ENCODE results near the gene SQSTM1. TPM values are rescaled to one million over a fixed set of nuclear protein-coding genes. Genes with fewer than 3 reads are reported as not detected.
"Not testable (repeated sequence)": the region's sequence is repeated elsewhere in the genome, so short reads cannot be mapped to it uniquely, and the experiment has no call there.

Gene SQSTM1
- total and polyA plus RNA-seq, 2 donors (not counting 1 experiment from before 2014, with no cell fraction given), result 72.2 to 400 TPM

DNA sequence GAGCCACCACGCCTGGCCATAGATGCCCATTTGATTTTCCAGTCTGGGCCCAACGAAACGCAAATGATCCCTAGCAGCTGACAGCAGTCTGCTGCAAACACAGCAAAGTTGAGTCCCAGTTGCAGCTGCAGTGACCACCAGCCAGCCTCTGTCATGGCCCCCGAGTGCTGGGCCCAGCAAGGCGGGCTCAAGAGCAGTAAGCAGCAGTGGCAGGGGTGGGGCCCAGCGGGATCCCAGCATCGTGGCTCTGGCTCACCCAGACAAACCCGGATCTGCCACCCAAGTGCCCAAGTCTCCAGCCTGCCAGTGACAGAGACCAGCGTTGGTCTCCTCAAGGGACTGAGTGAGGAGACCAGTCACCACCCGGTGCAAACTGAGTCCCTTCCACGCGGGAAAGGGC is 33.8 kb upstream of the SQSTM1 start:
- no peak overlapping the region for H3K4me3 Mint-ChIP-seq
- intact Hi-C loops (cut with micrococcal nuclease), result no loop called here
- H3K4me1 ChIP-seq (ENCODE audit: control insufficient read depth in 2 of 2, insufficient read depth in 2 of 2, low read length in 2 of 2), result no peaks in the 10 kb centered on the region
- ChIA-PET CTCF (interaction anchor here (0.5 kb wide), 1 partner anchor 384 kb away, joined by 3 read pairs; no protein-coding TSS in a partner anchor), POLR2A (no interaction called here)
- no peaks in the 10 kb centered on the region for H3K9me3 Mint-ChIP-seq (ENCODE audit: insufficient read depth)
- H3K36me3 ChIP-seq (replicated peaks in 1 of 2; ENCODE audit: control extremely low read depth in 1 of 2, control insufficient read depth in 1 of 2, extremely low read depth in 1 of 2, insufficient read depth in 2 of 2, low read length in 1 of 2), result no peaks in the 10 kb centered on the region
- ATAC-seq (ENCODE audit: low read depth), result no peak
- 85% methylated on average over 12 of the region's 12 CpGs for WGBS (ENCODE audit: insufficient coverage)
- no peaks in the 10 kb centered on the region for H3K4me1 Mint-ChIP-seq
- H3K9me3 ChIP-seq (ENCODE audit: control extremely low read depth in 1 of 3, control insufficient read depth in 2 of 3, insufficient read depth in 1 of 3, low read length in 2 of 3), result no peaks in the 10 kb centered on the region
- no peak overlapping the region for H3K27ac ChIP-seq (ENCODE audit: low read length in 2 of 2)
- TF ChIP-seq, protein P1, sequence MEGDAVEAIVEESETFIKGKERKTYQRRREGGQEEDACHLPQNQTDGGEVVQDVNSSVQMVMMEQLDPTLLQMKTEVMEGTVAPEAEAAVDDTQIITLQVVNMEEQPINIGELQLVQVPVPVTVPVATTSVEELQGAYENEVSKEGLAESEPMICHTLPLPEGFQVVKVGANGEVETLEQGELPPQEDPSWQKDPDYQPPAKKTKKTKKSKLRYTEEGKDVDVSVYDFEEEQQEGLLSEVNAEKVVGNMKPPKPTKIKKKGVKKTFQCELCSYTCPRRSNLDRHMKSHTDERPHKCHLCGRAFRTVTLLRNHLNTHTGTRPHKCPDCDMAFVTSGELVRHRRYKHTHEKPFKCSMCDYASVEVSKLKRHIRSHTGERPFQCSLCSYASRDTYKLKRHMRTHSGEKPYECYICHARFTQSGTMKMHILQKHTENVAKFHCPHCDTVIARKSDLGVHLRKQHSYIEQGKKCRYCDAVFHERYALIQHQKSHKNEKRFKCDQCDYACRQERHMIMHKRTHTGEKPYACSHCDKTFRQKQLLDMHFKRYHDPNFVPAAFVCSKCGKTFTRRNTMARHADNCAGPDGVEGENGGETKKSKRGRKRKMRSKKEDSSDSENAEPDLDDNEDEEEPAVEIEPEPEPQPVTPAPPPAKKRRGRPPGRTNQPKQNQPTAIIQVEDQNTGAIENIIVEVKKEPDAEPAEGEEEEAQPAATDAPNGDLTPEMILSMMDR (IDR thresholded peaks at IDR 0.05), result no peak
- TF ChIP-seq EZH2 (IDR thresholded peaks at IDR 0.05; ENCODE audit: borderline replicate concordance, insufficient read depth, low read depth, low read length, poor library complexity, severe bottlenecking), result no peak
- H3K79me2 ChIP-seq (ENCODE audit: control insufficient read depth, insufficient read depth, low read length), result no peaks in the 10 kb centered on the region
- no peaks in the 10 kb centered on the region for H3K27me3 ChIP-seq (replicated peaks in 1 of 4; ENCODE audit: control extremely low read depth in 1 of 4, control insufficient read depth in 3 of 4, insufficient read depth in 4 of 4, low read length in 3 of 4)
- no peak overlapping the region for H3K9ac ChIP-seq (ENCODE audit: low read length)
- H3K4me2 ChIP-seq (replicated peaks; ENCODE audit: low read depth, low read length, poor library complexity, severe bottlenecking), result no peak overlapping the region
- DNase-seq, result no peak
- no peak overlapping the region for H3K27ac Mint-ChIP-seq
- H3K27me3 Mint-ChIP-seq, result no peaks in the 10 kb centered on the region
- no peaks in the 10 kb centered on the region for H4K20me1 ChIP-seq (ENCODE audit: control insufficient read depth, insufficient read depth, low read length, poor library complexity, severe bottlenecking)
- no peak overlapping the region for H2AFZ ChIP-seq (ENCODE audit: insufficient read depth, low read depth, low read length, poor library complexity, severe bottlenecking)
- no peak overlapping the region for H3K4me3 ChIP-seq (ENCODE audit: control extremely low read depth in 1 of 5, extremely low read depth in 1 of 5, insufficient read depth in 1 of 5, low read depth in 2 of 5, low read length in 4 of 5)

DNA sequence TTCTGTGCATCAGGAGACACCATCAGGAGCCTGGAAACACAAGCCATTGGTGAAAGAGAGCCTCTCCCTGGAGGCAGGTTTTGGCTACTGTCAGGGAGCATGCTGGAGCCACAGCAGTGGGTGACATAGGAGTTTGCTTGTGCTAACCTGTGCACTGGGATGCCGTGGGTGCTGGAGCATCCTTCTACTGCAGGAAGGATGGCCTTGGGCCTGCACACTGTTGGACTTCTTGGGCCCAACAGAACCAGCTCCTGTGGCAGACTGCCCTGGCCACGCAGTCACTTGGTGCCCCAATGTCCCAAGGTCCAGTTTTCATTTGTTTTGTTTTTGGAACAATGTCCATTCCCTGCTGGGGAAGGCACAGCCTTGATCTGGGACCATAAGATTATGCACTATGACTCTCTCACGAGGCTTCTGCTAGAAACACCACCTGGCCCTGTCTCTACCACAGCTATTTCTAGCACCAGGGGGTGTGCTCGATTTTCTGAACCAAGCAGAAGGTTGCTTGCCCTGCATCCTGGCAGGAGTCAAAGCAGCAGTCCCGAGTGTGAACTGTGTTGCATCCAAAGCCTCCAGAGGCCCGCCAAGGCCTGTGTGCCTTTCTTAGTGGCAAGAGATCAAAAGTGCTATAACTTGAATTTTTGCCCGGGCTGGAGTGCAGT is 32.4 kb upstream of the SQSTM1 start:
- Mint-ChIP-seq H3K9me3 (ENCODE audit: insufficient read depth) (no peaks in the 10 kb centered on the region), H3K27ac (no peak overlapping the region), H3K27me3 (no peaks in the 10 kb centered on the region), H3K4me3 (no peak overlapping the region), H3K4me1 (peaks cover 4% of the 10 kb centered on the region)
- no peak overlapping the region for H2AFZ ChIP-seq (ENCODE audit: insufficient read depth, low read depth, low read length, poor library complexity, severe bottlenecking)
- no peaks in the 10 kb centered on the region for H4K20me1 ChIP-seq (ENCODE audit: control insufficient read depth, insufficient read depth, low read length, poor library complexity, severe bottlenecking)
- TF ChIP-seq, protein P1 (IDR thresholded peaks at IDR 0.05), result no peak
- no peak for TF ChIP-seq EZH2 (IDR thresholded peaks at IDR 0.05; ENCODE audit: borderline replicate concordance, insufficient read depth, low read depth, low read length, poor library complexity, severe bottlenecking)
- DNase-seq (no peak), ATAC-seq (ENCODE audit: low read depth) (no peak)
- no peak overlapping the region for H3K4me2 ChIP-seq (replicated peaks; ENCODE audit: low read depth, low read length, poor library complexity, severe bottlenecking)
- H3K4me3 ChIP-seq (ENCODE audit: control extremely low read depth in 1 of 5, extremely low read depth in 1 of 5, insufficient read depth in 1 of 5, low read depth in 2 of 5, low read length in 4 of 5), result no peak overlapping the region
- H3K36me3 ChIP-seq (replicated peaks in 1 of 2; ENCODE audit: control extremely low read depth in 1 of 2, control insufficient read depth in 1 of 2, extremely low read depth in 1 of 2, insufficient read depth in 2 of 2, low read length in 1 of 2), result no peaks in the 10 kb centered on the region
- POLR2A ChIA-PET, result no interaction called here
- no peaks in the 10 kb centered on the region for H3K9me3 ChIP-seq (ENCODE audit: control extremely low read depth in 1 of 3, control insufficient read depth in 2 of 3, insufficient read depth in 1 of 3, low read length in 2 of 3)
- 69% methylated on average over 7 of the region's 7 CpGs for WGBS (ENCODE audit: insufficient coverage)
- peaks cover 0 to 1% of the 10 kb centered on the region in 2 donors for H3K4me1 ChIP-seq (ENCODE audit: control insufficient read depth in 2 of 2, insufficient read depth in 2 of 2, low read length in 2 of 2)
- no peaks in the 10 kb centered on the region for H3K79me2 ChIP-seq (ENCODE audit: control insufficient read depth, insufficient read depth, low read length)
- no peaks in the 10 kb centered on the region for H3K27me3 ChIP-seq (replicated peaks in 1 of 4; ENCODE audit: control extremely low read depth in 1 of 4, control insufficient read depth in 3 of 4, insufficient read depth in 4 of 4, low read length in 3 of 4)
- no peak overlapping the region for H3K27ac ChIP-seq (ENCODE audit: low read length in 2 of 2)
- intact Hi-C loops (cut with micrococcal nuclease), result no loop called here
- H3K9ac ChIP-seq (ENCODE audit: low read length), result no peak overlapping the region
- CTCF ChIA-PET, result interaction anchor here (0.6 to 1.3 kb wide), 2 partner anchors 14 to 1057 kb away, joined by 3 to 4 read pairs; no protein-coding TSS in a partner anchor

DNA sequence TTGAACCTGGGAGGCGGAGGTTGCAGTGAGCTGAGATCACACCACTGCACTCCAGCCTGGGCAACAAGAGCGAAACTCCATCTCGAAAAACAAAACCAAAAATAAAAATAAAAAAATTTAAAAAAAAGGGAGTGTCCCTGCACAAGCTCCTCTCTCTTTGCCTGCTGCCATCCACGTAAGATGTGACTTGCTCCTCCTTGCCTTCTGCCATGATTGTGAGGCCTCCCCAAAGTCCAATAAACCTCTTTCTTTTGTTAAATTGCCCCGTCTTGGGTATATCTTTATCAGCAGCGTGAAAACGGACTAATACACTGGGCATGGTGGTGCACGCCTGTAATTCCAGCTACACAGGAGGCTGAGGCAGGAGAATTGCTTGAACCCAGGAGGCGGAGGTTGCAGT is 31.4 kb upstream of the SQSTM1 start:
- H4K20me1 ChIP-seq (ENCODE audit: control insufficient read depth, insufficient read depth, low read length, poor library complexity, severe bottlenecking); H3K36me3 ChIP-seq (replicated peaks in 1 of 2; ENCODE audit: control extremely low read depth in 1 of 2, control insufficient read depth in 1 of 2, extremely low read depth in 1 of 2, insufficient read depth in 2 of 2, low read length in 1 of 2); H3K9ac ChIP-seq (ENCODE audit: low read length); H3K9me3 ChIP-seq (ENCODE audit: control extremely low read depth in 1 of 3, control insufficient read depth in 2 of 3, insufficient read depth in 1 of 3, low read length in 2 of 3); H3K27me3 ChIP-seq (replicated peaks in 1 of 4; ENCODE audit: control extremely low read depth in 1 of 4, control insufficient read depth in 3 of 4, insufficient read depth in 4 of 4, low read length in 3 of 4); H3K4me3 Mint-ChIP-seq; intact Hi-C loops (cut with micrococcal nuclease); ATAC-seq (ENCODE audit: low read depth); H3K79me2 ChIP-seq (ENCODE audit: control insufficient read depth, insufficient read depth, low read length); CTCF ChIA-PET; DNase-seq; H3K4me3 ChIP-seq (ENCODE audit: control extremely low read depth in 1 of 5, extremely low read depth in 1 of 5, insufficient read depth in 1 of 5, low read depth in 2 of 5, low read length in 4 of 5); H2AFZ ChIP-seq (ENCODE audit: insufficient read depth, low read depth, low read length, poor library complexity, severe bottlenecking); H3K27ac Mint-ChIP-seq; H3K27ac ChIP-seq (ENCODE audit: low read length in 2 of 2); H3K9me3 Mint-ChIP-seq (ENCODE audit: insufficient read depth); H3K27me3 Mint-ChIP-seq; H3K4me2 ChIP-seq (replicated peaks; ENCODE audit: low read depth, low read length, poor library complexity, severe bottlenecking): not testable (repeated sequence)
- H3K4me1 ChIP-seq (ENCODE audit: control insufficient read depth in 2 of 2, insufficient read depth in 2 of 2, low read length in 2 of 2), result peaks cover 9 to 11% of the 10 kb centered on the region in 2 donors
- H3K4me1 Mint-ChIP-seq, result peaks cover 13% of the 10 kb centered on the region
- POLR2A ChIA-PET, result interaction anchor here (0.7 kb wide), 1 partner anchor 26 kb away, joined by 6 read pairs; no protein-coding TSS in a partner anchor
- WGBS (ENCODE audit: insufficient coverage), result 91% methylated on average over 7 of the region's 9 CpGs

Data from B cell (primary cell).